ENCODE measurements around the gene MMP13.

GRCh38 chr11:102955624-102956023 lies at the start of gene MMP13:
- no peak for TF ChIP-seq CTCF (IDR thresholded peaks at IDR 0.05)
- no peak for TF ChIP-seq POLR2AphosphoS5 (IDR thresholded peaks at IDR 0.05; ENCODE audit: low read depth, low read length)
- TF ChIP-seq SIN3A (IDR thresholded peaks at IDR 0.05; ENCODE audit: borderline replicate concordance, insufficient read depth, low read depth, low read length) = no peak
- no peak for TF ChIP-seq TCF7L2 (IDR thresholded peaks at IDR 0.05; ENCODE audit: low read depth, low read length)
